ENCODE results near the gene BANP.
"Not testable (repeated sequence)": the region's sequence is repeated elsewhere in the genome, so short reads cannot be mapped to it uniquely, and the experiment has no call there.

Gene BANP

GRCh38 chr16:88068476-88069396 lies 117.5 kb downstream of the BANP start:
- Histone ChIP-seq H3K27me3 (ENCODE audit: low read depth, low read length) (no peaks in the 10 kb centered on the region), H3K4me1 (ENCODE audit: control insufficient read depth in 1 of 2, insufficient read depth in 2 of 2, low read length in 2 of 2) (peaks cover 0 to under 1% of the 10 kb centered on the region in 2 donors), H3K4me3 (ENCODE audit: low read depth in 1 of 2, low read length in 2 of 2) (no peak overlapping the region), H3K36me3 (ENCODE audit: control insufficient read depth in 1 of 2, insufficient read depth in 2 of 2, low read length in 2 of 2) (peaks cover 17 to 35% of the 10 kb centered on the region in 2 donors), H3K9me3 (ENCODE audit: control insufficient read depth in 1 of 2, low read length in 2 of 2) (no peaks in the 10 kb centered on the region), H3K27ac (ENCODE audit: low read length) (no peak overlapping the region)

- H3K4me1 ChIP-seq (ENCODE audit: control insufficient read depth in 1 of 2, insufficient read depth in 2 of 2, low read length in 2 of 2) = no peaks in the 10 kb centered on the region
- H3K27me3 ChIP-seq (ENCODE audit: low read depth, low read length) = no peaks in the 10 kb centered on the region
- H3K9me3 ChIP-seq (ENCODE audit: control insufficient read depth in 1 of 2, low read length in 2 of 2) = no peaks in the 10 kb centered on the region
- peaks cover 20 to 35% of the 10 kb centered on the region in 2 donors for H3K36me3 ChIP-seq (ENCODE audit: control insufficient read depth in 1 of 2, insufficient read depth in 2 of 2, low read length in 2 of 2)
- no peak overlapping the region for H3K27ac ChIP-seq (ENCODE audit: low read length)
- no peak overlapping the region for H3K4me3 ChIP-seq (ENCODE audit: low read depth in 1 of 2, low read length in 2 of 2)
Measured at GRCh38 chr16:88069397-88070168, 118.3 kb downstream of the BANP start.

- no peak overlapping the region for H3K27ac ChIP-seq (ENCODE audit: low read length)
- H3K36me3 ChIP-seq (ENCODE audit: control insufficient read depth in 1 of 2, insufficient read depth in 2 of 2, low read length in 2 of 2) = peaks cover 20 to 34% of the 10 kb centered on the region in 2 donors
- H3K9me3 ChIP-seq (ENCODE audit: control insufficient read depth in 1 of 2, low read length in 2 of 2) = no peaks in the 10 kb centered on the region
Measured at GRCh38 chr16:88070341-88070740, 119.1 kb downstream of the BANP start.

GRCh38 chr16:88070989-88071625 lies 119.9 kb downstream of the BANP start:
- Histone ChIP-seq H3K9me3 (ENCODE audit: control insufficient read depth in 1 of 2, low read length in 2 of 2) (no peaks in the 10 kb centered on the region), H3K27ac (ENCODE audit: low read length) (no peak overlapping the region), H3K4me3 (ENCODE audit: low read depth in 1 of 2, low read length in 2 of 2) (no peak overlapping the region), H3K36me3 (ENCODE audit: control insufficient read depth in 1 of 2, insufficient read depth in 2 of 2, low read length in 2 of 2) (peaks cover 20 to 34% of the 10 kb centered on the region in 2 donors), H3K4me1 (ENCODE audit: control insufficient read depth in 1 of 2, insufficient read depth in 2 of 2, low read length in 2 of 2) (no peaks in the 10 kb centered on the region), H3K27me3 (ENCODE audit: low read depth, low read length) (no peaks in the 10 kb centered on the region)

More at GRCh38 chr16:88070341-88070740, 119.1 kb downstream of the BANP start:
- no peaks in the 10 kb centered on the region for H3K4me1 ChIP-seq (ENCODE audit: control insufficient read depth in 1 of 2, insufficient read depth in 2 of 2, low read length in 2 of 2)
- no peak overlapping the region for H3K4me3 ChIP-seq (ENCODE audit: low read depth in 1 of 2, low read length in 2 of 2)
- H3K27me3 ChIP-seq (ENCODE audit: low read depth, low read length) = no peaks in the 10 kb centered on the region

GRCh38 chr16:88071908-88072307 lies 120.7 kb downstream of the BANP start:
- H3K27ac ChIP-seq (ENCODE audit: low read length) = no peak overlapping the region
- no peaks in the 10 kb centered on the region for H3K9me3 ChIP-seq (ENCODE audit: control insufficient read depth in 1 of 2, low read length in 2 of 2)
- H3K27me3 ChIP-seq (ENCODE audit: low read depth, low read length) = no peaks in the 10 kb centered on the region
- no peaks in the 10 kb centered on the region for H3K4me1 ChIP-seq (ENCODE audit: control insufficient read depth in 1 of 2, insufficient read depth in 2 of 2, low read length in 2 of 2)
- no peak overlapping the region for H3K4me3 ChIP-seq (ENCODE audit: low read depth in 1 of 2, low read length in 2 of 2)
- peaks cover 20 to 40% of the 10 kb centered on the region in 2 donors for H3K36me3 ChIP-seq (ENCODE audit: control insufficient read depth in 1 of 2, insufficient read depth in 2 of 2, low read length in 2 of 2)

- Histone ChIP-seq H3K4me3 (ENCODE audit: low read depth in 1 of 2, low read length in 2 of 2) (no peak overlapping the region), H3K36me3 (ENCODE audit: control insufficient read depth in 1 of 2, insufficient read depth in 2 of 2, low read length in 2 of 2) (peaks cover 20 to 42% of the 10 kb centered on the region in 2 donors), H3K27ac (ENCODE audit: low read length) (no peak overlapping the region), H3K9me3 (ENCODE audit: control insufficient read depth in 1 of 2, low read length in 2 of 2) (no peaks in the 10 kb centered on the region), H3K4me1 (ENCODE audit: control insufficient read depth in 1 of 2, insufficient read depth in 2 of 2, low read length in 2 of 2) (no peaks in the 10 kb centered on the region), H3K27me3 (ENCODE audit: low read depth, low read length) (no peaks in the 10 kb centered on the region)
Measured at GRCh38 chr16:88072571-88073001, 121.4 kb downstream of the BANP start.

- Histone ChIP-seq H3K27ac (ENCODE audit: low read length) (no peak overlapping the region), H3K27me3 (ENCODE audit: low read depth, low read length) (no peaks in the 10 kb centered on the region), H3K36me3 (ENCODE audit: control insufficient read depth in 1 of 2, insufficient read depth in 2 of 2, low read length in 2 of 2) (peaks cover 23 to 42% of the 10 kb centered on the region in 2 donors)
Measured at GRCh38 chr16:88073201-88073721, 122.0 kb downstream of the BANP start.

GRCh38 chr16:88074041-88074440 lies 122.8 kb downstream of the BANP start:
- no peaks in the 10 kb centered on the region for H3K9me3 ChIP-seq (ENCODE audit: control insufficient read depth in 1 of 2, low read length in 2 of 2)
- no peaks in the 10 kb centered on the region for H3K27me3 ChIP-seq (ENCODE audit: low read depth, low read length)
- no peaks in the 10 kb centered on the region for H3K4me1 ChIP-seq (ENCODE audit: control insufficient read depth in 1 of 2, insufficient read depth in 2 of 2, low read length in 2 of 2)
- no peak overlapping the region for H3K4me3 ChIP-seq (ENCODE audit: low read depth in 1 of 2, low read length in 2 of 2)
- H3K36me3 ChIP-seq (ENCODE audit: control insufficient read depth in 1 of 2, insufficient read depth in 2 of 2, low read length in 2 of 2) = peaks cover 23 to 42% of the 10 kb centered on the region in 2 donors
- H3K27ac ChIP-seq (ENCODE audit: low read length) = no peak overlapping the region

More at GRCh38 chr16:88073201-88073721, 122.0 kb downstream of the BANP start:
- Histone ChIP-seq H3K9me3 (ENCODE audit: control insufficient read depth in 1 of 2, low read length in 2 of 2) (no peaks in the 10 kb centered on the region), H3K4me3 (ENCODE audit: low read depth in 1 of 2, low read length in 2 of 2) (no peak overlapping the region), H3K4me1 (ENCODE audit: control insufficient read depth in 1 of 2, insufficient read depth in 2 of 2, low read length in 2 of 2) (no peaks in the 10 kb centered on the region)

GRCh38 chr16:88076211-88076931 lies 125.1 kb downstream of the BANP start:
- Histone ChIP-seq H3K36me3 (ENCODE audit: control insufficient read depth in 1 of 2, insufficient read depth in 2 of 2, low read length in 2 of 2) (peaks cover 10 to 36% of the 10 kb centered on the region in 2 donors), H3K4me1 (ENCODE audit: control insufficient read depth in 1 of 2, insufficient read depth in 2 of 2, low read length in 2 of 2) (no peaks in the 10 kb centered on the region), H3K4me3 (ENCODE audit: low read depth in 1 of 2, low read length in 2 of 2) (no peak overlapping the region), H3K9me3 (ENCODE audit: control insufficient read depth in 1 of 2, low read length in 2 of 2) (no peaks in the 10 kb centered on the region), H3K27me3 (ENCODE audit: low read depth, low read length) (no peaks in the 10 kb centered on the region), H3K27ac (ENCODE audit: low read length) (no peak overlapping the region)

- not testable (repeated sequence) for H3K9me3 ChIP-seq (ENCODE audit: control insufficient read depth in 1 of 2, low read length in 2 of 2); H3K4me1 ChIP-seq (ENCODE audit: control insufficient read depth in 1 of 2, insufficient read depth in 2 of 2, low read length in 2 of 2); H3K4me3 ChIP-seq (ENCODE audit: low read depth in 1 of 2, low read length in 2 of 2); H3K27ac ChIP-seq (ENCODE audit: low read length); H3K27me3 ChIP-seq (ENCODE audit: low read depth, low read length)
- H3K36me3 ChIP-seq (ENCODE audit: control insufficient read depth in 1 of 2, insufficient read depth in 2 of 2, low read length in 2 of 2) = peaks cover 10 to 31% of the 10 kb centered on the region in 2 donors
Measured at GRCh38 chr16:88076932-88077320, 125.7 kb downstream of the BANP start.
